Natural killer cell (primary cell): ENCODE data around the gene HIP1R. TPM values are rescaled to one million over a fixed set of nuclear protein-coding genes. Genes with fewer than 3 reads are reported as not detected.

Experiments used
- ATAC-seq, 3 donors: fragments of 150-1000 bp in 2 of 3; fragments of 200-7000 bp in 1 of 3; cut with Tn5 transposase; 1 replicate in 1 of 3; 2 replicates in 2 of 3; pipeline ENCODE4 v1.10.0; 2021; ENCODE audit warnings: mild to moderate bottlenecking in 2 of 3, moderate library complexity in 2 of 3
- DNase-seq, 2 donors: peaks; one replicate each; pipeline versions ENCODE4 v3.0.0 to v3.0.0-alpha.2; 2013 to 2021; ENCODE audit warnings: mixed read lengths in 1 of 2
- H3K27ac ChIP-seq: one replicate; pipeline ENCODE4 v1.5.1; 2013; ENCODE audit warnings: mild to moderate bottlenecking, low read length
- H3K27me3 ChIP-seq: one replicate; pipeline ENCODE4 v1.6.1; 2013; ENCODE audit warnings: low read length; ENCODE audit not compliant: control insufficient read depth, insufficient read depth
- H3K36me3 ChIP-seq: one replicate; pipeline ENCODE4 v1.6.1; 2013; ENCODE audit warnings: low read length; ENCODE audit not compliant: control insufficient read depth, insufficient read depth
- H3K4me1 ChIP-seq: one replicate; pipeline ENCODE4 v1.6.1; 2013; ENCODE audit warnings: low read length; ENCODE audit not compliant: control insufficient read depth, insufficient read depth
- H3K4me3 ChIP-seq: one replicate; pipeline ENCODE4 v1.5.1; 2013; ENCODE audit warnings: low read length
- H3K9me3 ChIP-seq: one replicate; pipeline ENCODE4 v1.6.1; 2013; ENCODE audit warnings: low read length; ENCODE audit not compliant: control insufficient read depth, insufficient read depth
- H3K27ac Mint-ChIP-seq, 2 donors: one replicate each; pipeline ENCODE4 v1.8.0; 2022; ENCODE audit warnings: mild to moderate bottlenecking in 2 of 2, mixed read lengths in 2 of 2, moderate library complexity in 1 of 2
- H3K27me3 Mint-ChIP-seq, 2 donors: one replicate each; pipeline ENCODE4 v1.8.0; 2022; ENCODE audit warnings: low read depth in 2 of 2, mixed read lengths in 2 of 2
- H3K36me3 Mint-ChIP-seq: one replicate; pipeline ENCODE4 v1.8.0; 2022; ENCODE audit warnings: mixed read lengths
- H3K4me1 Mint-ChIP-seq, 2 donors: one replicate each; pipeline ENCODE4 v1.8.0; 2022; ENCODE audit warnings: mixed read lengths in 2 of 2
- H3K4me3 Mint-ChIP-seq: one replicate; pipeline ENCODE4 v1.8.0; 2022; ENCODE audit warnings: mild to moderate bottlenecking, moderate library complexity, mixed read lengths
- H3K9me3 Mint-ChIP-seq, 2 donors: one replicate each; pipeline ENCODE4 v1.8.0; 2022; ENCODE audit warnings: mixed read lengths in 2 of 2
- CTCF ChIP-seq: fragments of 200-600 bp; IDR thresholded peaks from one replicate; pipeline ENCODE4 v1.8.0; 2022; ENCODE audit warnings: antibody characterized with exemption
- WGBS: methylation state at CpG from one replicate; pipeline ENCODE4 v1.1.7; 2013; ENCODE audit warnings: missing lambda C conversion rate; ENCODE audit not compliant: insufficient coverage; 5-methylcytosine and 5-hydroxymethylcytosine counted together
- intact Hi-C: fragments of 100-400 bp; cut with micrococcal nuclease; formaldehyde crosslinking; loops from one replicate; pipeline ENCODE4 v1.14.2; 2022
- total RNA-seq, 4 donors: library from RNA; stranded (reverse); fragments of 120-200 nt in 1 of 4; gene quantifications; one replicate each; pipeline versions ENCODE4 v1.2.3 to v1.2.4, GENCODE V29; 2013 to 2022

Gene HIP1R
- total RNA-seq, 3 donors from 2014 or later (not counting 1 experiment from before 2014, with no cell fraction given): 78.6 to 93.1 (median 85.5) TPM

GRCh38 chr12:122845865-122846621 is 10.8 kb downstream of the HIP1R start:
- no peaks in the 10 kb centered on the region for H3K27me3 Mint-ChIP-seq
- peaks cover 10% of the 10 kb centered on the region in 2 donors for H3K4me1 Mint-ChIP-seq
- intact Hi-C loops: no loop called here
- ATAC-seq: no peak
- Histone ChIP-seq H3K27me3 (no peaks in the 10 kb centered on the region), H3K4me1 (no peaks in the 10 kb centered on the region), H3K27ac (no peak overlapping the region), H3K36me3 (peaks cover 4% of the 10 kb centered on the region), H3K9me3 (no peaks in the 10 kb centered on the region), H3K4me3 (no peak overlapping the region)
- no peak for DNase-seq
- H3K4me3 Mint-ChIP-seq: no peak overlapping the region
- H3K36me3 Mint-ChIP-seq: no peaks in the 10 kb centered on the region
- no peak overlapping the region for H3K27ac Mint-ChIP-seq
- H3K9me3 Mint-ChIP-seq: no peaks in the 10 kb centered on the region
- 91% methylated on average over 14 of the region's 14 CpGs for WGBS
- TF ChIP-seq CTCF: no peak

- DNase-seq (no peak), ATAC-seq (no peak)
- Mint-ChIP-seq H3K9me3 (no peaks in the 10 kb centered on the region), H3K4me3 (no peak overlapping the region), H3K27me3 (no peaks in the 10 kb centered on the region), H3K27ac (no peak overlapping the region), H3K4me1 (peaks cover 2 to 3% of the 10 kb centered on the region in 2 donors), H3K36me3 (no peaks in the 10 kb centered on the region)
- Histone ChIP-seq H3K27ac (no peak overlapping the region), H3K27me3 (no peaks in the 10 kb centered on the region), H3K9me3 (no peaks in the 10 kb centered on the region), H3K4me1 (no peaks in the 10 kb centered on the region), H3K4me3 (no peak overlapping the region), H3K36me3 (peaks cover 6% of the 10 kb centered on the region)
- intact Hi-C loops: no loop called here
- TF ChIP-seq CTCF: no peak
- 94% methylated on average over 27 of the region's 27 CpGs for WGBS
Measured at GRCh38 chr12:122846622-122847515, 11.6 kb downstream of the HIP1R start.

GRCh38 chr12:122847516-122847836 is 12.2 kb downstream of the HIP1R start:
- H3K9me3 ChIP-seq: no peaks in the 10 kb centered on the region
- Mint-ChIP-seq H3K27ac (no peak overlapping the region), H3K27me3 (no peaks in the 10 kb centered on the region), H3K4me3 (no peak overlapping the region), H3K9me3 (no peaks in the 10 kb centered on the region), H3K36me3 (no peaks in the 10 kb centered on the region), H3K4me1 (no peaks in the 10 kb centered on the region)
- 92% methylated on average over 5 of the region's 5 CpGs for WGBS
- DNase-seq: no peak
- no peak for ATAC-seq
- TF ChIP-seq CTCF: no peak
- peaks cover 8% of the 10 kb centered on the region for H3K36me3 ChIP-seq
- H3K4me3 ChIP-seq: no peak overlapping the region
- H3K4me1 ChIP-seq: no peaks in the 10 kb centered on the region
- H3K27me3 ChIP-seq: no peaks in the 10 kb centered on the region
- intact Hi-C loops: no loop called here
- no peak overlapping the region for H3K27ac ChIP-seq
